GM21515 (cell line): ENCODE measurements around the gene FHOD3.
A peak's percentile ranks its signal among the peaks of the same experiment; 100 is the strongest.
"Not testable (repeated sequence)": the region's sequence is repeated elsewhere in the genome, so short reads cannot be mapped to it uniquely, and the experiment has no call there.

Experiments used
- ATAC-seq: cut with Tn5 transposase; IDR thresholded peaks from one replicate; pipeline ENCODE4 v1.9.1; 2021; ENCODE audit not compliant: unreplicated experiment

FHOD3 gene

DNA sequence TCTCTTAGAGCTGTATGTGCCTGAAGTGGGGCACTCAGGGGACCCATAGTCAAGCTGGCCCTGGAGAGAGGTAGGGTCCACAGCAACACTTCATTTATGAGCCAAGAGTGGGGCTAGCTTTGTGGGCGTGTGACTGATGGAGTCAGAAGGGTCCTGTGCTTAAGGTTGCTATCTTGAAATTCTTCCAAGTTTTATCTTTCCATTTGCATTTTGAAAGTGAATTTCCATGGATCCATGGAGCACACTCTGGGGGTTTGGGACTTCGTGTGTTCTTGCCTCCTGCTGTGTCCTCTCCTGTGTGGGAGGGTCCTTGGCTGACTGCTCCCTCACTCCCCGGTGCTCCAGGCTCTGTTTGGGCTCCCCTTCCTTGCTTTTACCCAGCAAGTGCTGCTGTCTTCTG lies 50.8 kb downstream of the FHOD3 start:
- no peak for ATAC-seq

DNA sequence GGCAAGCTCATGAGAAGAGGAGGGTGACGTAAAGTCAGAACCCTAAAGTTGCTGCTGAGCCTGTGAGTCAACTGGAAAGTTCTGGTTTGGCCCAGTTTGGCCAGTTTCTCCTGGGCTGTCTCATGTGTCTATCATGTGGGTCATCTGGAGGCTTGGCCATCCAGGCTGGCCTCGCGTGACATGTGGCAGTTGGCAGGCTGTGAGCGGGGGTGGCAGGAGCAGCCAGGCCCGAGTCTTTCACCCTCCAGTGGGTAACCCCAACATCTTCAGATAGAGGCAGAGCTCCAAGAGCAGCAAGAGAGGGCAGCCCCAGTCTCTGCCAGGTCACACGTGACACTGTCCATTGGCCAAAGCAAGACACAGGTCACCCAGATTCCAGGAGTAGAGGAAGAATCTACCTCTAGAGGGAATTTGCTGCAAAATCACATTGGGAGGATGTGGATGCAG lies 51.5 kb downstream of the FHOD3 start:
- no peak for ATAC-seq

DNA sequence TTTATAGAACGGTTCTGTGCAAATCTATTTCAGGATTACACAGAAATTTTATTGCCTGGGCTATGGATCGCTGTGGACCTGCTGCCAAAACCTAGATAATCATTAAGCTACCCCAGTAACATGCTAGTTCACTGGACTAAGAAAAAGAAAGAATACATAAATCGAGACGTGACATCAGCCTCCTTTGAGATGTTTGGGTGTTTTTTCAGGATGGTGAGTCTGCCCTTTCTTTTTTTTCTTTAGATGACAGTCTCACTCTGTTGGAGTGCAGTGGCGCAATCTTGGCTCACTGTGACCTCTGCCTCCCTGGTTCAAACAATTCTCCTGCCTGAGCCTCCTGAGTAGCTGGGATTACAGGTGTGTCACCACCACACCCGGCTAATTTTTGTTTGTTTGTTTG lies 52.0 kb downstream of the FHOD3 start:
- ATAC-seq, result no peak

DNA sequence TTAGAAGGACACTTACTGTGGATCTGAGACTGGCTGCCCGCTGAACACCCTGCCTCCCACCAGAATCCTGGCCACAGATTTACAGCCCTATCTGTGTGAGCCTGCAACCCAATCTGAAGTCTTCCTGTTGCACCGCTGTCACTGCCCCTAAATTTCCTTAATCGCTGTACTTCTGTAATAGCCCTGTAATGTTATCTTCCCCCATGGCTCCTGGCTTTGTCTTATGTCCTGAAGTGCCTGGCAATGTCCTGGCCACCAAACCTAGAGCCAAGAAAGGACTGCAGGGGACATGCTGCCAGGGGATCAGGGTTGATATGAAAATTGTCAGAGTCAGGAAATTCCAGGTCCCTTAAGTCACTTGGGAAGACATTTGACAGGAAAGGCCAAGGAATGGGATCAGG lies 52.7 kb downstream of the FHOD3 start:
- ATAC-seq, result no peak

DNA sequence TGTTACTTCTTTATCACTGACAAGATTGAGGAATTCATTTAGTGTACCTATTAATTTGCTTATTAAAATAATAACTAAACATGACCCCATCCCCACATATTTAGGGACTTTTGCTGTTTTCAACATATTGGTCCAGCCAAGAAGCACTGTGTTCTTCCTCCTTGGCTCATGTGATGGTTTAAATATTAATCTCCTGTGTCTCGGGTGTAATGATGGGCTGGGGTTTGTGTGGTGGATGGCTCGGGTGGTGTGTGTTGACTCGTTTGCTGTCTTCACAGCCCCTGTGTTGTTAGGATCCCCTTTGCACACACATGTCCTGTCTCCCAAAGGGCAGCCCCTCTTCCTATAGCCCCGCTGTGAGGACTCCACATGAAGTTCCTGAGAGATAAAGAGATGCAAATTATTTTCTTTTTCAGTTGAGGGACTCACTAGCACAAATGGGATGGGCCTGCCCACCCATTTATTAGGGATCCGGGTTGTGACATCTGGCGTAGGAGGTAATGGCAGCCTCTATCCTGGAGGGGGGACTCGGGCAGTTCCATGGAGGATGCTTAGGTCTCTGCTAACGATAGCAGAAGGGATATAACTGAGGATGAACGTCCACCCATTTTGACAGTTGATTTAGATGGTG lies 53.4 kb downstream of the FHOD3 start:
- ATAC-seq, result no peak

DNA sequence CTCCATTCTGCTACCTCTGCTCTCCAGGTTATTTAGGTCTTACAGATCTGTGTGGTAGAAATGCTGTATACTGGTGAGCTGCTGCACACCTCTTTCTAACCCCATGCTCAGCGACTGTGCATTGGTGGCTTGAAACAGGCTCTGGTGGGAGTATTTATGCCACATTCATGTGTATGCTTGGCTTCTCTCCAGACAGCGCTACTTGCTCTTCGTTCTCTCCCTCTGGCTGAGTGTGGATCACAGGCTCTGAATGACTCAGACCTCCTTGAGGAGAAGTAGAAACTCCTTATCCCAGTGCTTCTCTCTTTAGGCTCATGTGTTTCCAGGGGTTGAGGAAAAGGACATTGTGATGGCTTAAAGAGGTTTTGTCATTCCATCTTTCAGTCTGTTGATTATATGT lies 54.9 kb downstream of the FHOD3 start:
- no peak for ATAC-seq

DNA sequence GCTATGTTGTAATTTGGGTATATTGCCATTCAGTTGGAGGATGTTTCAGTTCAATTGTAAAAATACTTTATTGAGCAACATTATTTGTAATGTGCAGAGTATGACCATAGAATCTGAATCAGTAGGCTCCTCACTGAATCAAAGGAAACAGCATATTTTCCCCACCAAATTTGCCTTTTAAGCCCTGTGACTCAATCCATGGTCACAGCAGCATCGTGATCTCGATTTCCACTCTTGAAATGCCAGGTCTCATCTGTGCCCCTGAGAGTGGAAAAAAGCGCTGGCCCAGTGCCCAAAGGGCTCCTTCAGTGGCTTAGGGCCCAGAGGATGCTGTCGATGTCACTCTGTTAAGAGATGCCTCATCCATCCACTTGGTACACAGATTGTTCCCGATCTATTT lies 57.5 kb downstream of the FHOD3 start:
- ATAC-seq, result no peak

DNA sequence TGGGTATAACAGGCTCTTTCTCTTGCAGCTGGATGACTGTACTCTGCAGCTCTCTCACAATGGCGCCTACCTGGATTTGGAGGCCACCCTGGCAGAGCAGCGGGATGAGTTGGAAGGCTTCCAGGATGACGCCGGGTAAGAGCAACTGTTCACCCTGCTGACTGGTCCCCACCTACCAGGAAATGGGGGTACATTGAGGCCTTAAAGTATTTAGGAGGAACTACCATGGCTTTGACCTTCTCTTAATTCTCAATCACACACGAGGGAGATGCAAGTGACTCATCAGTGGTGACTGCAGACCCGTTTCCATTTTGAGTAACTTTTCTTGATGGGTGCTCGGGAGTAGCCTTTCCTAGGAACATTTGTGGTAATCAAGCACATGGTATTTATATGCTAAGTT lies 58.0 kb downstream of the FHOD3 start:
- no peak for ATAC-seq

DNA sequence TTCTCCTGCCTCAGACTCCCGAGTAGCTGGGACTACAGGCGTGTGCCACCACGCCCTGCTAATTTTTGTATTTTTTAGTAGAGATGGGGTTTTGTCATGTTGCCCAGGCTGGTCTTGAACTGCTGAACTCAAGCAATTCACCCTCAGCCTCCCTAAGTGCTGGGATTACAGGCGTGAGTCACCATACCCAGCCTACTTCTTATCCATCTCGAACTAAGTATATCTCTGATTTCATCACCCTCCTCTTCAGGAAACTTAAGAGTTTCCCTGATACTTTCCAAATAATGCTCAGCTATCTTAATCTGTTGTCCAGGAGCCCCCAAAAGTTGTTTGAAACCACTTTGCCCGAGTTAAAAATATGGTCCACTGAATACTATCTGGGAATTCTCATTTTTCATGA lies 59.2 kb downstream of the FHOD3 start:
- ATAC-seq, result not testable (repeated sequence)

DNA sequence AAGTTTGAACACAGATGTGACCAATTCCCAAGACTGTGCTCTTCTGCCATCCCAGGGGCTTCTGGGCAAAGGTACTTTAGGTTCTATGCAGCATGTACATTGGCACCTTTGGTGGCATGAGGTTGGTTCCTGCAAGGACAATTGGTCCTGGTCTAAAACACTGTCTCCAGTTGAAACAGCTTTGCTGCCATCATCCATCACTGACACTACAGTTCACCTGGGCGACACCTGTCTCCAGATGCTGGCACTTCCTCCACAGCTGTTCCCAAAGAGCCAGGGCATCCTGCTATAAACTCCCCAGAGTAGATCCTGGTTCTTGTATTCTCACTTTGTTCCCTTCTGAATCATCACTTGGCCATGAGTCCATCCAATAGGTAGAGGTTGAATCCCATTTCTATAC lies 60.6 kb downstream of the FHOD3 start:
- ATAC-seq, result no peak

DNA sequence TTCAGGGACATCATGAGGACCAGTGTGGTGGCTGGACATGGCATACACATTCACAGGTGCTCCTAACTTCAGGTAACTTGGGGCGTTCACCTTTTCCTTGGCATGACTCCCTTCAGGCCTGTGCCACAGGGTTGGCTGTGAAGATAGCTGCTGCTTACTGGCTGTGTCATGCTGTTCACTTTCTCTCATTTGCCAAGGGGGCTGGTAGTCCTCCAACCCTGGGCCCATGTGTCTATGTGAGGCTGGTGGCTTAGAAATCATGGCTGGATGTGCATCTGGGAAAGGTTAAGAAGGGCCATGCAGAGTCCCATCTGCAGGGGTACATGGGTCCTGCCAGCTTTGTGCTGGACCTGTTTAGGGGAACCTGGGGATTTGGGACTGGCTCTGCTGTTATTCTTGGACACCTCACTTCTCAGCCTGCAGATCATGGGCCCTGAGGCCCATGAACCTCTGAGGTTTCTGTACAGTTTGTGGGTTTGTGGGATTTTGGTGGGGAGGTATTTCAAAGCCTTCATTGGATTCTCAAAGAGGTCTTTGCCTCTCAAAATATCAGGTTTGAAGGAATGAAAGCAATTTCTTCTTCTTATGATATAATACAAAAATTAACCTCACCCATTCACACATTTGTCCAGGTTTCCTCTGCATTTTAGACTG lies 62.9 kb downstream of the FHOD3 start:
- no peak for ATAC-seq

DNA sequence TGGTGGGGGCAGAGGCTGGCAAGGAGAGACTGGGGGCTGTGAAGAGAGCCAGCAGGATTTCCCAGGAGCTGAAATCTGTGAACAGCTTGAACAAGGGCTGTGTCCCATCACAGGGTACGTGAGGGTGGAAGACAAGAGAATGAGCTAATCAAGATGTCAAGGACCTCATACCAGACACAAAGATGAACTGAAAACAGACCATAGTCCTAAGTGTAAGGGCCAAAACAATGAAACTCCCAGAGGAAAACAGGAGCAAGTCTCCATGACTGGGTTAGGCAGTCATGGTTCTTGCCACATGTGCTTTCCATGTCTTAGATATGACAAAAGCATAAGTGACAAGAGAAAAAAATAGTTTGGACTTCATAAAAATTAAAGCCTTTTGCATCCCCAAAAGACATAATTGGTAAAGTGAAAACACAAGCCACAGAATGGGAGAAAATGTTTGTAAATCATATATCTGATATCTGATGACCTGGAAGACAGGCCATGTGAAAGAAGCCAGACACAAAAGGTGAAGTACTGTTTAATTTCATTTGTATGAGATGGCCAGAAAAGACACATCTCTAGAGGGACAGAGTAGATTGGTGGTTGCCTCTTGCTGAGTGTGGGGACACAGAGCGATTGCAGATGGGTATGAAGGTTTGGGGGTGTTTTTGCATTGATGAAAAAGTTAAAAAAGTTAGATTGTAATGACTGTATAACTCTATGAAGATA lies 67.6 kb downstream of the FHOD3 start:
- ATAC-seq, result no peak

DNA sequence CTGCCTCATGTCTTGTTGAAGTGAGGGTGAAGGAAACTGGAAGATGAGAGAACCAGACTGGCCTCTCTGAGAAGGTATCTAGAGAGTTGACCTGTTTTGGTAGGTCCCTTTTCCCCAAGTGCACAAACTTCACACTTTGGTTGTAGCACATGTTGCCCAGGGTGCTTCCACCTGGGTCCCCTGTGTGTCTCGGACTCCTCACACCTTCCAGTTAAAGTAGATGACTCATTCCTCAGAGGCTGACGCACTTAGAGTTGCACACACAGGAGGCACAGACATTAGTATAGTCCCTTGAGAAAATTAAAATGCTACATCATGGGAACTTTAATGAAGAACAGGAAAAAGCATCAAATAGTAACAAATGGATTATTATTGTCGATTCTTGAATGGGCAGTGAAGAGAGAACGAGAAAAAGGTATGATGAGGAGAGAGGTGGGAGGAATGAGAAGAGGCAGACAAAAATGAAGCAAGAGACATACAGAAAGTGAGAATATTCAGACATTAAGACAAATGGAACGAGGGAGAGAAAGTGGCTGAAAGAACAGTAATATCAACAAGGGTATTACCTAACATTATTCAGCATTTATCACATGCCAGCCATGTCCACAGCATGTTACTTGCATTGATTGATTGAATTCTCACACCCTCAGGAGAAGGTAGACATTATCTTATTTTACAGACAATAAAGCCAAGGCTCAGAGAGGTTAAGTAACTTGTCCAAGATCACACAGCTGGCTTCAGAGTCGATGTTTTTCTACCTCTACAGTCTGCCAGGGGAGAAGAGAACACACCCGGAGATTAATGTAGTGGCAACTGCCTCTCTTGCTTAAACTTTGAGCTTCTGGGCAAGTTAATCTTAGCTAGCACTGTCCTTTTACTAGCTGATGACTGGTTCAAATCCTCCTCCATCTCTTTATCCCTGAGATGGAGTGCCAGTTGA lies 68.6 kb downstream of the FHOD3 start:
- no peak for ATAC-seq

DNA sequence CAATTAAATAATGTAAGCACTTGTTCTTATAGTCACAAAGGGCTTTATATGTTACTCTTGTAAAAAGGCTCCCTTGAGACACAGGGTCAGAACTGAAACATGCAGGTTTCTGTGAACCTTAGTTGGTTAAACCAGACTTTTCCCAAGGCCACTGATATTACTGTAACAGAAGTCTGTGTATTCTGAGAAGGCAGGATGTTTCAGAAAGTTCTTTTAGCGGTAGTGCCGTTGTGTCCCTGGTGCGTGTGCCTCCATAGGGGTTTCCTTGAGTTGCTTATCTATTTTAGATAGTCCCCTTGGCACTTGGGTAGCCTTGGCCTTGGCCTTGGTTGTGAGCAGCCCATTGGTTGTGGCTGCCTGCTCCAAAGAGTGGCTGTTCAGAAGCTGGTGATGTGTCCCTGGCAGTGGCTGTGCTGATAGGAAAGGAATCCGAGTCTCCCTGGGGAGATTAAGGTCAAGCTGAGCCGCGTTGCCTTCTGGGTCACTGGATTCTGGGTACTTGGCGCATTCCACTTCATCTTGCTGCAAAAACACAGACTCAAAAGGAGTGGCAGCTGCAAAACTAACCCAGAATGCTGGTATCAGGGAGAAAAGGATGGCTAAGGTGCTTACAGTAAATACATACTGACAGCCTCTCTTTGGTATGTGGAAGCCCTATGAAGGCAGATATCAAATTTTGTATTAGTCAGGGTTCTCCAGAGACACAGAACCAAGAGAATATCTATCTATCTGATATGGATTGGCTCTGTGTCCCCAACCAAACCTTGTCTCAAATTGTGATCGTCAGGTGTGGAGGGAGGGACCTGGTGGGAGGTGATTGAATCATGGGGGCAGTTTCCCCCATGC lies 69.7 kb downstream of the FHOD3 start:
- ATAC-seq, result peak; percentile 54

DNA sequence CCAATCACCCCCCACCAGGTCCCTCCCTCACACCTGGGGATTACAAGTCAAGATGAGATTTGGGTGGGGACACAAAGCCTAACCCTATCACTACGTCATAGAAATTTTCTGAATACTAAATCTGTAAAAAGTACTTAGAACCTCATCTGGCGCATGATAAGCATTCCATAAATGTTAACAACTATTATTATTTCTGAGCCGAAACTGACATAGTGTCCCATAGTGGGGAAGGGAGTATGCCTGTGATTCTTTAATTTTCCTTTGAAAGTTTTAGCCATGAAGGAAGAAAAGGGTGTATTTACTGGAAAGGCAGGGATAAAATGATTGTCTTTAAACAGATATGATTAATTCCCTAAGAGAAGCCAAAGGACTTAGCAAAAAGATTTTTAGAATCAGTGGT lies 71.4 kb downstream of the FHOD3 start:
- ATAC-seq, result no peak

DNA sequence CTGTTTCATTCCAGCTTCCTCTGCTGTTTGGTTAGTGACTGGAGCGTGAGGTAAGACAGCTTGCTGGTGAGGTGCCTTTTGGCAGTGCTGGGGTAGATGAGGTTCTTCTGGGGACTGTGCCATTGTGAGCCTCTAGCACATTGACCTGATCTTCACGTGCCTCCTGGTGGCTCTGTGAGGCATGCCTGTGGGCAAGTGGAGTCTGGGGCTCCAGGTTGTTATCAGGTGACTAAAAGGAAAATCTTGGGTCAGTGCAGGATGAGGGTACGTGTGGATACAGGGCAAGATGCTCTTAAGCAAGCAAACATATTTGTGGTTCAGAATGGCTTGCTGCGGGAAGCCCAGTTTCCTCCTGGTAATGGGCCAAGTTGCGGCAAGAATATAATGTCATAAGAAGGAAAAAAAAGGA lies 75.4 kb downstream of the FHOD3 start:
- no peak for ATAC-seq

DNA sequence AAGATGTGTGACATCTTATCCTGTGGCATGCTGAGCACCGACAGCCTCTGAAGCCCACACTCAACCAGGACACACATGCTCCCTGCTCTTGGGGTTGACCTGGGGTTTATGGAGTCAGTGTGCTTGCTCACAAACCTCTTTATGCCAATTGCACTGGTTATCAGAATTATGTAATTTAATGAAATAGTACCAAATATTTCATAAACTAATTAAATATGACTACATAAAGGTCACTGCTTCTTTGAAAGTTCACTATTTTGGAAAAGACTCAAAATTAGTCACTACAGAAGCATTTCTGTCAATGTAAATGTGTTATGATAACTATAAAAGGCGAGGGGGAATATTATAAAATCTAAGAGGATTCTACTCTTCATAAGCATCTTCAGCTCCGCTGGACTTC lies 76.7 kb downstream of the FHOD3 start:
- ATAC-seq, result no peak

DNA sequence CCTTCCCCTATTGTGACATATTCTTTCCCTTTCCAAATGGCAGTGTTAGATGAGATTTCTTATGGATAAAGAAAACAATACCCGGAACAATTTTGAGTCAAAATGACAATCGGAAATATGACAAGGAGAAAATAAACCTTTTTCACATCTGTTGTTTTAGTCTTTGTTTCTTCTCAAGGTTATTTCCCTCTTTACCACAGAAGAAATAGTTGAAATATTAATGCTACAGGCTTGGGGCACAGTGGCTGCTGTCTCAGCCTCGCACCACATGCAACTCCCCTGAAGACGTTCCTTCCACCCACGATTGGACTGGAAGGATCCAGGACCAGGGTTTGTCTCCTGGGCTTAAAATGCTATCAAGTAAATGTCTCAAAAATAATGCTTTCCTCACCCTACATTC lies 77.6 kb downstream of the FHOD3 start:
- ATAC-seq, result no peak

DNA sequence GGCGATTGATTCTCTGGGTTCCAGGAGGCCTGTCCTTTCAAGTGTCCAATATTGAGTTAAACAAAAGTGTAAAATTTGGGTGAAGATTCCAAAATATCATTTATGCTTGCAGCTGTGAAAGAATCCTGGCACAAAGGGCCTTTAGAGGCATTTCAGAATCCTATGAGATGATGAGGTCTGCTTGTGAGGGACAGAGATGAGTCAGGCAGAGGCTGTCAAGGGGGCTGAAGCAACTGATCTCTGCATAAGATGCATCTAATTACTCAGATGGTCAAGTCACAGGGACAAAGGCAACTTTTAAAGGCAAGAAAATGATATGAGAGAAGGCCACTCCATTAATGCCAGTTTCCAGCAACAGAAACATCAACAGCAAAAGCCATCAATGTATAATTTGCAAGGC lies 78.8 kb downstream of the FHOD3 start:
- ATAC-seq, result no peak

DNA sequence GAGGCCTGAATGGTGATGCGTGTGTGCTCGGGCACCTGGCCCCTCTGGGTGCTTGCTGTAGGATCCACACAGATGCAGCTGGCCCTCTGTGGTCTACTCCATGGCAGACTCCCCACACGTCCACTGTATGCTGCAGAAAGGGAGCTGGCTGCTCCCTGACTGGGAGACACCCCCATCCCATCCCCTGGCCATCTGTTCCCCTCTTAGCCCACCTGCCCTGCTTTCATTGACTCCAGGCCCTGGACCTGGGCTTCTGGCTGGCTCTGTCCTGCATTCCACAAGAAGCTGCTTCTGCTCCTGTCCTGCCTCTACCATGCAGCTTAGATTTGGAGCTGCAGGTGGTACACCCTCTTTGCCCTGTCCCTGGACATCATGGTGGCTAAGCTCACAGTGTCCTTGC lies 80.1 kb downstream of the FHOD3 start:
- ATAC-seq, result no peak
